ENCODE data around the gene RAB11FIP3. TPM values are rescaled to one million over a fixed set of nuclear protein-coding genes. Genes with fewer than 3 reads are reported as not detected.

Gene RAB11FIP3
- total and polyA plus RNA-seq, 2 of the 13 experiments (the other 11 are each of a cell fraction or from before 2014, with no cell fraction given): 34.3 to 57.6 TPM

DNA sequence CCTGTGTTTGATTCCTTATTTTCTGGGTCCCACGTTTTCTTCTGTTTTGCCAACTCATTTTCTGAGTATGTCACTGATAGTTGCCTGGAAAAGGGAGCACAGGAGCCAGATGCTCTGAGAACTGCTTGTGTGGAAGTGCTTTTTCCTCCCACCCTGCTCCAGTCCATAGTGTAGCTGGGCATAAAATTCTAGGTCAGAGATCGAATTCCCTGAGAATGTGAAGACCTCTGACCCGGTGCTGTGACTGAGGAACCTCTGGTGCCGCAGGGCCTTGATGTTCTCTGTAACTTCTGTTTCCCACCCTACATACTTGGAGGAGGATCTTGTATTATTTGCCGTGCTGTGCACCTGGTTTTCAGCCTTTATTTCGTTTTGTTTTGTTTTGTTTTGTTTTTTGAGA, 82.5 kb downstream of the RAB11FIP3 start (continued):
- TF ChIP-seq, protein P1, sequence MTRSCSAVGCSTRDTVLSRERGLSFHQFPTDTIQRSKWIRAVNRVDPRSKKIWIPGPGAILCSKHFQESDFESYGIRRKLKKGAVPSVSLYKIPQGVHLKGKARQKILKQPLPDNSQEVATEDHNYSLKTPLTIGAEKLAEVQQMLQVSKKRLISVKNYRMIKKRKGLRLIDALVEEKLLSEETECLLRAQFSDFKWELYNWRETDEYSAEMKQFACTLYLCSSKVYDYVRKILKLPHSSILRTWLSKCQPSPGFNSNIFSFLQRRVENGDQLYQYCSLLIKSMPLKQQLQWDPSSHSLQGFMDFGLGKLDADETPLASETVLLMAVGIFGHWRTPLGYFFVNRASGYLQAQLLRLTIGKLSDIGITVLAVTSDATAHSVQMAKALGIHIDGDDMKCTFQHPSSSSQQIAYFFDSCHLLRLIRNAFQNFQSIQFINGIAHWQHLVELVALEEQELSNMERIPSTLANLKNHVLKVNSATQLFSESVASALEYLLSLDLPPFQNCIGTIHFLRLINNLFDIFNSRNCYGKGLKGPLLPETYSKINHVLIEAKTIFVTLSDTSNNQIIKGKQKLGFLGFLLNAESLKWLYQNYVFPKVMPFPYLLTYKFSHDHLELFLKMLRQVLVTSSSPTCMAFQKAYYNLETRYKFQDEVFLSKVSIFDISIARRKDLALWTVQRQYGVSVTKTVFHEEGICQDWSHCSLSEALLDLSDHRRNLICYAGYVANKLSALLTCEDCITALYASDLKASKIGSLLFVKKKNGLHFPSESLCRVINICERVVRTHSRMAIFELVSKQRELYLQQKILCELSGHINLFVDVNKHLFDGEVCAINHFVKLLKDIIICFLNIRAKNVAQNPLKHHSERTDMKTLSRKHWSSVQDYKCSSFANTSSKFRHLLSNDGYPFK (CRISPR knock-in tag; IDR thresholded peaks at IDR 0.05; ENCODE audit: borderline replicate concordance): no peak
- TF ChIP-seq, protein P2, sequence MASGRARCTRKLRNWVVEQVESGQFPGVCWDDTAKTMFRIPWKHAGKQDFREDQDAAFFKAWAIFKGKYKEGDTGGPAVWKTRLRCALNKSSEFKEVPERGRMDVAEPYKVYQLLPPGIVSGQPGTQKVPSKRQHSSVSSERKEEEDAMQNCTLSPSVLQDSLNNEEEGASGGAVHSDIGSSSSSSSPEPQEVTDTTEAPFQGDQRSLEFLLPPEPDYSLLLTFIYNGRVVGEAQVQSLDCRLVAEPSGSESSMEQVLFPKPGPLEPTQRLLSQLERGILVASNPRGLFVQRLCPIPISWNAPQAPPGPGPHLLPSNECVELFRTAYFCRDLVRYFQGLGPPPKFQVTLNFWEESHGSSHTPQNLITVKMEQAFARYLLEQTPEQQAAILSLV (CRISPR knock-in tag; IDR thresholded peaks at IDR 0.05; ENCODE audit: borderline replicate concordance): no peak
- TF ChIP-seq KLF11 (CRISPR knock-in tag; IDR thresholded peaks at IDR 0.05): no peak
- TF ChIP-seq MLLT10 (CRISPR knock-in tag; IDR thresholded peaks at IDR 0.05): no peak
- TF ChIP-seq RXRB (CRISPR knock-in tag; IDR thresholded peaks at IDR 0.05; ENCODE audit: borderline replicate concordance): peak; percentile 35; the same call in 1 of the 2 replicates
- TF ChIP-seq, protein P3, sequence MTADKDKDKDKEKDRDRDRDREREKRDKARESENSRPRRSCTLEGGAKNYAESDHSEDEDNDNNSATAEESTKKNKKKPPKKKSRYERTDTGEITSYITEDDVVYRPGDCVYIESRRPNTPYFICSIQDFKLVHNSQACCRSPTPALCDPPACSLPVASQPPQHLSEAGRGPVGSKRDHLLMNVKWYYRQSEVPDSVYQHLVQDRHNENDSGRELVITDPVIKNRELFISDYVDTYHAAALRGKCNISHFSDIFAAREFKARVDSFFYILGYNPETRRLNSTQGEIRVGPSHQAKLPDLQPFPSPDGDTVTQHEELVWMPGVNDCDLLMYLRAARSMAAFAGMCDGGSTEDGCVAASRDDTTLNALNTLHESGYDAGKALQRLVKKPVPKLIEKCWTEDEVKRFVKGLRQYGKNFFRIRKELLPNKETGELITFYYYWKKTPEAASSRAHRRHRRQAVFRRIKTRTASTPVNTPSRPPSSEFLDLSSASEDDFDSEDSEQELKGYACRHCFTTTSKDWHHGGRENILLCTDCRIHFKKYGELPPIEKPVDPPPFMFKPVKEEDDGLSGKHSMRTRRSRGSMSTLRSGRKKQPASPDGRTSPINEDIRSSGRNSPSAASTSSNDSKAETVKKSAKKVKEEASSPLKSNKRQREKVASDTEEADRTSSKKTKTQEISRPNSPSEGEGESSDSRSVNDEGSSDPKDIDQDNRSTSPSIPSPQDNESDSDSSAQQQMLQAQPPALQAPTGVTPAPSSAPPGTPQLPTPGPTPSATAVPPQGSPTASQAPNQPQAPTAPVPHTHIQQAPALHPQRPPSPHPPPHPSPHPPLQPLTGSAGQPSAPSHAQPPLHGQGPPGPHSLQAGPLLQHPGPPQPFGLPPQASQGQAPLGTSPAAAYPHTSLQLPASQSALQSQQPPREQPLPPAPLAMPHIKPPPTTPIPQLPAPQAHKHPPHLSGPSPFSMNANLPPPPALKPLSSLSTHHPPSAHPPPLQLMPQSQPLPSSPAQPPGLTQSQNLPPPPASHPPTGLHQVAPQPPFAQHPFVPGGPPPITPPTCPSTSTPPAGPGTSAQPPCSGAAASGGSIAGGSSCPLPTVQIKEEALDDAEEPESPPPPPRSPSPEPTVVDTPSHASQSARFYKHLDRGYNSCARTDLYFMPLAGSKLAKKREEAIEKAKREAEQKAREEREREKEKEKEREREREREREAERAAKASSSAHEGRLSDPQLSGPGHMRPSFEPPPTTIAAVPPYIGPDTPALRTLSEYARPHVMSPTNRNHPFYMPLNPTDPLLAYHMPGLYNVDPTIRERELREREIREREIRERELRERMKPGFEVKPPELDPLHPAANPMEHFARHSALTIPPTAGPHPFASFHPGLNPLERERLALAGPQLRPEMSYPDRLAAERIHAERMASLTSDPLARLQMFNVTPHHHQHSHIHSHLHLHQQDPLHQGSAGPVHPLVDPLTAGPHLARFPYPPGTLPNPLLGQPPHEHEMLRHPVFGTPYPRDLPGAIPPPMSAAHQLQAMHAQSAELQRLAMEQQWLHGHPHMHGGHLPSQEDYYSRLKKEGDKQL (CRISPR knock-in tag; IDR thresholded peaks at IDR 0.05; ENCODE audit: low read depth): no peak
- TF ChIP-seq RARG (CRISPR knock-in tag; IDR thresholded peaks at IDR 0.05; ENCODE audit: low read depth): no peak
- TF ChIP-seq MED1 (CRISPR knock-in tag; IDR thresholded peaks at IDR 0.05): 0 out of 2 replicates have a peak, but pooled peaks have one; percentile 11
- TF ChIP-seq HNRNPLL (IDR thresholded peaks at IDR 0.05; ENCODE audit: low read depth, low read length, poor library complexity, severe bottlenecking): no peak
- TF ChIP-seq TBX2 (CRISPR knock-in tag; IDR thresholded peaks at IDR 0.05; ENCODE audit: borderline replicate concordance): no peak
- no peak for TF ChIP-seq TSC22D2 (CRISPR knock-in tag; IDR thresholded peaks at IDR 0.05; ENCODE audit: borderline replicate concordance)
- TF ChIP-seq, protein P4, sequence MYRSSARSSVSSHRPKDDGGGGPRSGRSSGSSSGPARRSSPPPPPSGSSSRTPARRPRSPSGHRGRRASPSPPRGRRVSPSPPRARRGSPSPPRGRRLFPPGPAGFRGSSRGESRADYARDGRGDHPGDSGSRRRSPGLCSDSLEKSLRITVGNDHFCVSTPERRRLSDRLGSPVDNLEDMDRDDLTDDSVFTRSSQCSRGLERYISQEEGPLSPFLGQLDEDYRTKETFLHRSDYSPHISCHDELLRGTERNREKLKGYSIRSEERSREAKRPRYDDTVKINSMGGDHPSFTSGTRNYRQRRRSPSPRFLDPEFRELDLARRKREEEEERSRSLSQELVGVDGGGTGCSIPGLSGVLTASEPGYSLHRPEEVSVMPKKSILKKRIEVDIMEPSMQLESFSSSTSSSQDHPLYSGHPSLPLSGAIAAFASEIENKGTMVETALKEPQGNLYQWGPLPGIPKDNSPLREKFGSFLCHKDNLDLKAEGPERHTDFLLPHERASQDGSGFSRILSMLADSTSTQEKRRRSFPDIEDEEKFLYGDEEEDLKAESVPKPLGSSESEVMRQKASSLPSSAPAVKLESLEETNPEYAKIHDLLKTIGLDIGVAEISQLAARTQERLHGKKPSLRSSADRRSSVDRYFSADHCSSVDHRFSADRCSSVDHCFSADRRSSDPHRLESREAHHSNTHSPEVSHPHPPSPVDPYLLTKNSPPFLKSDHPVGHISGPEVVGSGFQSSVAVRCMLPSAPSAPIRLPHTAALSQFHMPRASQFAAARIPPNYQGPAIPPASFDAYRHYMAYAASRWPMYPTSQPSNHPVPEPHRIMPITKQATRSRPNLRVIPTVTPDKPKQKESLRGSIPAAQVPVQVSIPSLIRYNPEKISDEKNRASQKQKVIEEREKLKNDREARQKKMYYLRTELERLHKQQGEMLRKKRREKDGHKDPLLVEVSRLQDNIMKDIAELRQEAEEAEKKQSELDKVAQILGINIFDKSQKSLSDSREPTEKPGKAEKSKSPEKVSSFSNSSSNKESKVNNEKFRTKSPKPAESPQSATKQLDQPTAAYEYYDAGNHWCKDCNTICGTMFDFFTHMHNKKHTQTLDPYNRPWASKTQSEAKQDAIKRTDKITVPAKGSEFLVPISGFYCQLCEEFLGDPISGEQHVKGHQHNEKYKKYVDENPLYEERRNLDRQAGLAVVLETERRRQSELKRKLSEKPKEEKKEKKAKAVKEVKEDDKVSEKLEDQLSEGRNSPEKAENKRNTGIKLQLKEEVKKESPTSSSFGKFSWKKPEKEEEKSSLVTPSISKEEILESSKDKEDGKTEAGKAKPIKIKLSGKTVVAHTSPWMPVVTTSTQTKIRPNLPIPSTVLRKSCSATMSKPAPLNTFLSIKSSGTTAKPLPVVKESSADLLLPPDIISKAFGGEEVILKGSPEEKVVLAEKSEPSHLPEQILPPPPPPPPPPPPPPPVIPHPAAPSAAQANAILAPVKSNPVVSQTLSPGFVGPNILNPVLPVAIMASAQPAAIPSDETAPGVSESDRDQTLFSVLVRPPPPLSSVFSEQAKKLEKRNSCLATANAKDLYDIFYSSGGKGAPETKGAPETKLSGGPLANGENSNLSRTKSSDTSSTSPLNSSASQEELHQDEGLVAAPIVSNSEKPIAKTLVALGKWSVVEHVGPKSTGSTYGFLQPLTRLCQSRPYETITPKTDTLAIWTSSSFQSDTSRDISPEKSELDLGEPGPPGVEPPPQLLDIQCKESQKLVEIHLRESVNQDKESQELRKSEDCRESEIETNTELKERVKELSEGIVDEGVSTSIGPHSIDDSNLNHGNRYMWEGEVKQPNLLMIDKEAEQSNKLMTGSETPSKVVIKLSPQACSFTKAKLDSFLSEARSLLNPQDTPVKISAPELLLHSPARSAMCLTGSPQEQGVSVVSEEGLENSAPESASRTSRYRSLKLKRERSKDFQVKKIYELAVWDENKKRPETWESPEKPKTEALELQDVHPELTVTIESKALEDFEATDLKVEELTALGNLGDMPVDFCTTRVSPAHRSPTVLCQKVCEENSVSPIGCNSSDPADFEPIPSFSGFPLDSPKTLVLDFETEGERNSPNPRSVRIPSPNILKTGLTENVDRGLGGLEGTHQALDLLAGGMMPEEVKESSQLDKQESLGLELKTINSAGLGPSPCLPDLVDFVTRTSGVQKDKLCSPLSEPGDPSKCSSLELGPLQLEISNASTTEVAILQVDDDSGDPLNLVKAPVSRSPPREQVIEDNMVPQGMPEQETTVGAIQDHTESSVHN (CRISPR knock-in tag; IDR thresholded peaks at IDR 0.05): no peak
